Kasumi-1 (cell line): Measurements from ENCODE around the gene SERPINA10.

Experiments
- DNase-seq, 2 experiments: peaks; one replicate each; lab custom pipeline; 2025; lab: John Stamatoyannopoulos, UW

Gene SERPINA10, protein sequence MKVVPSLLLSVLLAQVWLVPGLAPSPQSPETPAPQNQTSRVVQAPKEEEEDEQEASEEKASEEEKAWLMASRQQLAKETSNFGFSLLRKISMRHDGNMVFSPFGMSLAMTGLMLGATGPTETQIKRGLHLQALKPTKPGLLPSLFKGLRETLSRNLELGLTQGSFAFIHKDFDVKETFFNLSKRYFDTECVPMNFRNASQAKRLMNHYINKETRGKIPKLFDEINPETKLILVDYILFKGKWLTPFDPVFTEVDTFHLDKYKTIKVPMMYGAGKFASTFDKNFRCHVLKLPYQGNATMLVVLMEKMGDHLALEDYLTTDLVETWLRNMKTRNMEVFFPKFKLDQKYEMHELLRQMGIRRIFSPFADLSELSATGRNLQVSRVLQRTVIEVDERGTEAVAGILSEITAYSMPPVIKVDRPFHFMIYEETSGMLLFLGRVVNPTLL

GRCh38 chr14:94292872-94293577 is at the start of gene SERPINA10:
SERPINA10 (minus strand) TSS chr14:94293268; CDS start chr14:94290593, 2,675 bp downstream.
- no peak for DNase-seq

GRCh38 chr14:94342334-94342934 is 49.4 kb upstream of the SERPINA10 start:
- DNase-seq = peak; percentile 70 to 74

DNA sequence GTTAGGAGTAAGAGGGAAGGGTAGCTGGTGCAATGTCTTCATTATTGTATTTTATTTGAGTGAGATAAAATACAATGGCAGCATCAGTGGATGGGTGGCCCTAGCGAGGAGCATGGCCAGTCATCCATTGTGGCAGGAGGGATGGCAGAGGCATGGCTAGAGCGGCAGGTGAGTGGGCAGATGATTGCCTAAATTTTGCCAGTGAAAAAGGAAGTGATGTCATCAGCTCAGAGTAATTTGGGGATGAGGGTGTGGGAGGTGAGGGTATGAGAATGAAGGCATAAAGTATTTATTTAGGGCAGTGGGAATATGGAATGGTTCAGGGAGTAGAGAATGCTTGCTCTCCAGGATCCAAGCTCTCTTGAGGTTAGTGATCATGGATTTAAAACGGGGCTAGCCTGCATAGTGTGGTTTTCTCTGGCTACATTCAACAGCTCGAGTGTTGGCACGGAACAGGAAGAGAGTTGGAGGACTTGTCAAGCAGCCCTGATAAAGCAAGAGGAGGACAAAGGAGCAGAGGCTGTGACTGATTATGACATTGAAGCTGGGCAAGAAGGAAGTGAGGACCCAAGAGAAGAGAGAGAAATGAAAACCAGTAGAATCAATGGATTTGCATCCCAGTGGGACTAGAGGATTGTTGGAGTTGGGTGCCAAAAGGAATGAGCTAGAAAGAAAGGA is 48.7 kb upstream of the SERPINA10 start:
- peak; percentile 17 to 57 for DNase-seq

GRCh38 chr14:94340533-94340932 is 47.5 kb upstream of the SERPINA10 start:
- no peak for DNase-seq

- DNase-seq = no peak
Measured at GRCh38 chr14:94338023-94338422, 45.0 kb upstream of the SERPINA10 start.

- DNase-seq = no peak
Measured at GRCh38 chr14:94337274-94337673, 44.2 kb upstream of the SERPINA10 start.

- DNase-seq = no peak
Measured at GRCh38 chr14:94334872-94335271, 41.8 kb upstream of the SERPINA10 start.

DNA sequence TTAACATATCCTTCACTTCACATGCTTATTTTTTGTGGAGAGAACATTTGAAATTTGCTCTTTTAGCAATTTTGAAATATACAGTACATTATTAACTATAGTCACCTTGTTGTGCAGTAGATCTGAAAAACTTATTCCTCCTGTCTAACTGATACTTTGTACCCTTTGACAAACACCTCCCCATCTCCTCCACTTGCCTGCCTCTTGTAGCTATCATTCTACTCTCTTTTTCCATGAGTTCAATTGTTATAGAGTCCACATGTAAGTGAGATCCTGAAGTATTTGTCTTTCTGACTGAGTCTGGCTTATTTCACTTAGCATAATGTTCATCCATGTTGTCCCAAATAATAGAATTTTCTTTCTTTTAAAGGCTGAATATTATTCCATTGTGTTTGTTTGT is 39.5 kb upstream of the SERPINA10 start:
- no peak for DNase-seq

DNA sequence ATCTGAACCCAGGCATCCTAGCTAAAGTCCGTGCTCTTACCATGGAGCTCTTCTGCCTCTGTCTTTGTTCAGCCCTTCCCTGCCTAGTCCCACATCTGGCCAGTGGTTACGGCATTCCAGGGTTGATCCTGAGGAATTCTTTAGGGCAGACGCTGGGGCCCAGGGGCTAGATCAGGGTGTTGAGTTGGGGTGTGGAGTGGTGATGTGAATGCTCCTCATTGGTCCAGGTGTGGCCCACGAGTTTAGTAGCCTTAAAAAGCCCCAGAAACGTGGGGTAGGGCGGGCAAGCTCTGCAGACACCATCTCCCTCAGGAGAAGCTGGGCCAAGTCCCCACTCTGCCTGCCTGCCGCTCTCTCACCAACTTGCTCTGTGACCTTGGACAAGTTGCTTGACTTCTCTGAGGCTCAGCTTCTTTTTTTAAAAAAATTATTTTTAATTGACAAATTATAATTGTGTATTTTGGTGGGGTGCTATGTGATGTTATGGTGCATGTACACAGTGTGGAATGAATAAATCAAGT is 39.1 kb upstream of the SERPINA10 start:
- no peak for DNase-seq

- DNase-seq = no peak
Measured at GRCh38 chr14:94331462-94331861, 38.4 kb upstream of the SERPINA10 start.

GRCh38 chr14:94330857-94331256 is 37.8 kb upstream of the SERPINA10 start:
- DNase-seq = no peak

DNA sequence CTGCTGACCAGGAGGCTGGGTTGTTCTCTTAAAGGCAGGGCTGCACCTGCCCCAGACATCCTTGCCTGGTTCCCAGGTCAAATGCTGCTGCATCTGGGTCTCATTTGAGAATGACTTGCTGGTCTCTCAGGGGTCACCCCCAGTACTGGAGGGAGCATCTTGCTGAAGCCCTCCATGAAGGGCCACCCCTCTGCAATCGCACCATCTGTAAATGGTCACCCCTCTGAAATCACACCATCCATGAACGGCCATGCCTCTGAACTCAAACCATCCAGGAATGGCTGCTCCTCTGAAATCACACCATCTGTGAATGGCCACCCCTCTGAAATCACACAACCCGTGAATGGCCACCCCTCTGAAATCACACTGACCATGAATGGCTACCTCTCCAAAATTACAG is 37.4 kb upstream of the SERPINA10 start:
- no peak for DNase-seq

- DNase-seq = no peak
Measured at GRCh38 chr14:94329857-94330256, 36.8 kb upstream of the SERPINA10 start.

- no peak for DNase-seq
Measured at GRCh38 chr14:94328196-94328595, 35.1 kb upstream of the SERPINA10 start.

DNA sequence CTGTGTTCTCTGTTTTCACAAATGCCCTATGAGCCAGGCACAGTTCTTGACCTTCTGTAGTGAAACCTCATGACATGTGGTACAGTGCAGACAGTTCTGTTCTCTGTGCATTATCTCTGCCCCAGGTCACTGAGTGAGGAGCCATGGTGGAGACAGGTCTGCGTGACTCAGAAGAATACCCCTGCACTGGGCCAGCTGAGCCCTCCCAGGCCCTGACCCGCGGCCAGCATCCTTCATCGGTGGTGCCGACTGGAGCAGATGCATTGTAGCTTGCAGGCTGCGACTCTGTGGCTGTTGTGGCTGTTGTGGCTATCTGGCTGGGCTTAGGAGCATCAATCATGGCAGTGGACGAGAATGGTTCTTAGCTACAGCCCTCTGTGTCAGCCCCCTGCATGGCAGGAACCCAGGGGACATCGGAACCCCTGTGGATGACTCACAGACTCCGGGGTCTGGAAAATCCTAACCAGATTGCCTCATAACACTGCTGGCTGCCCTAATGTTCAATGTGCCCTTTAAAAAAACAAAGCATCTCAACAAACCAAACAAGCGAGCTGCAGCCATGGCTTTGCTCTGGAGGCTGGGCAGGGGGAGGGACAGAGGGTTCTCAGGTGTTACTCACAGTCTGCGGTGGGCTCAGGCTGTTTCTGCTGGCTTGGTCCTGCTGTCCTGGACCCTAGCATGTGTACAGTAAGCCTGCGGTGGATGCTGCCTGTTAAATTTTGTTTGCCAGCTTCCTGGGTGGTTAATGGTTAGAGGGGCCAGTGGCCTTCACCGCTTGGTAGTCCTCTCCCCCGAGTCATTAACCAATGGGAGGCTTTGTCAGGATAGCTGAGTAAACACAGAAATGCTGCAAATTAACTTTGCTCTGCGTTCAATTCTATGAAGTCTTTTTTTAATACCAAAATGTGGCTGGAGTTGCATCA is 29.8 kb upstream of the SERPINA10 start, which contains the start of gene SERPINA6:
TSS of gene SERPINA6 (minus strand) at position 689 of the 923 bp plus-strand sequence. CDS start 8,688 bp downstream, outside the sequence.
- no peak for DNase-seq

DNA sequence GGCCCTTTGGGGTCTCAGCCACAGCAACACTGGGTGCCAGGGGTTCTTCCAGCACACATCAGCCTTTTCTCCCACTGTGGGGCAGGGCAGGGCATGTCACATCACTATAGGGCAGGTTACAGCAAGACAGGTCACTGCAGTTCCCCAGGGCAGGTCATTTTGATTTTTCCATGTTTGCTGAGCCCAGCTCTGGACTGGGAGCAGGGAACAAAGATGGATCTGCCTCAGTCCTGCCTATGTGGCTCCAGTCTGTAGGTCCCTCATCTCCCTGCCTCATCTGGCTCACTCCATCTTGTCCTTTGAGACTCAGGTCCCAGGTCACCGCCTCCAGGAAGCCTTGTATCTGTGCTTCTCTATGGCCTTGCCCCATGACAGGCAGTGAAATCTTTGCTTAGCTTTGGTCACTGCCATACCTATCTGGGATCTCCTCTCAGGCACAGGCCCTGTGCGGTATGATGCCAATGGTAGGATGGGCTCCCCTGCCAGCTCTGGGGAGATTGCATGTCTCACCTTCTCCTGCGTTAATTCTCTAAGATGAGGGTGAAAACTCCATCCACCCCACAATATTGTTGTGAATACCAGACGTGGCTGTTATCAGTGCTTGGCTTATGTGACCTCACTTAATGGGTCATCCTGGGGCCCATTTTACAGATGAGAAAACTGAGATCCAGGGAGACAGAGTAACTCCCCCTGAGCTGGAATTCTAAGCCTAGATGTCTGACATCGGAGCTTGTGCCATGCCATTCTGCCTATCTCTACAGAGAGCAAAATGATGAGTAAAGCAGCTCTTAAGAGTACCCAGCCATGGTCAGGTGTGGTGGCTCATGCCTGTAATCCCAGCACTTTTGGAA is 28.6 kb upstream of the SERPINA10 start:
- no peak for DNase-seq

DNA sequence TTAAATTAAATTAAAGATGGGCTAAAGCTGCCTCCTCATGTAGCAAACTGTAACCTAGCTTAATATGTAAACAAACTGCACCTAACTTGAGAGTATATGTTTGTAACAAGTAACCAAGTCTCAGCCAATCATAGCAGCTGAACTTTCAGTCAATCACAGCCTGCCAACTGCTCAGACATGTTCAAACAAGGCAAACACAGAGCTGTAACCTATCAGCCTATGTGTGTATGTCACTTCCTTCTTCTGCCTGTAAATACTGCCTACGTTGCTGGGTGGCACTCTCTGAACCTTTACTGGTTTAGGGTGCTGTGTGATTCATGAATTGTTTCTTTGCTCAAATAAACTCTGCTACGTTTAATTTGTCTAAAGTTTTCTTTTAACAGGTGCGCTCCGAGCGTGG is 27.2 kb upstream of the SERPINA10 start:
- DNase-seq = peak; percentile 19 to 20

DNA sequence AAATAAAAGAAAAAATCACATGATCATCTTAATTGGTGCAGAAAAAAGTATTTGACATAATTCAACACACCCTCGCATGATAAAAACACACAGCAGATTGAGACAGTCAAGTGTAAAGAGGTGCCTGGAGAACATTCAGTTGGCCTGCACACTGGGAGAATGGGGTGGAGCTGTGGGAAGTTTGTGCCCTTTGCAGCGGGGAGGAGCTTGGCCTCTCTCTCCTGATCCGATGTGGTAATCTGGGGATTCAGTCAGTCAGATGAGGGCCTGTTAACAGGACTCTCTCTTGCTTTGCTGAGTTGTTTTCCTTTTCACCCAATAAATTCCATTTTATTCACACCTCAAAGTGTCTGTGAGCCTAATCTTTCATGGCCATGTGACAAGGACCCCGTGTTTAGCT is 24.2 kb upstream of the SERPINA10 start:
- no peak for DNase-seq

- DNase-seq = no peak
Measured at GRCh38 chr14:94316692-94317091, 23.6 kb upstream of the SERPINA10 start.

GRCh38 chr14:94314890-94315289 is 21.8 kb upstream of the SERPINA10 start:
- no peak for DNase-seq
